ENCODE results near the gene VSIR. TPM values are rescaled to one million over a fixed set of nuclear protein-coding genes. Genes with fewer than 3 reads are reported as not detected.

The VSIR gene
- total and polyA plus RNA-seq, 2 donors (not counting 1 experiment from before 2014, with no cell fraction given): 40.5 to 61.2 TPM

- no peaks in the 10 kb centered on the region for H3K36me3 ChIP-seq (replicated peaks in 1 of 2; ENCODE audit: control extremely low read depth in 1 of 2, control insufficient read depth in 1 of 2, extremely low read depth in 1 of 2, insufficient read depth in 2 of 2, low read length in 1 of 2)
- ChIA-PET POLR2A (no interaction called here), CTCF (interaction anchor here (0.9 to 2.0 kb wide), 9 partner anchors 9 to 154 kb away, joined by 3 to 6 read pairs (median 4); no protein-coding TSS in a partner anchor)
- H3K79me2 ChIP-seq (ENCODE audit: control insufficient read depth, insufficient read depth, low read length): no peaks in the 10 kb centered on the region
- peaks cover 69% of the 10 kb centered on the region for H3K4me1 Mint-ChIP-seq
- no peaks in the 10 kb centered on the region for H3K27me3 Mint-ChIP-seq
- peaks cover 28 to 68% of the 10 kb centered on the region in 2 donors for H3K4me1 ChIP-seq (ENCODE audit: control insufficient read depth in 2 of 2, insufficient read depth in 2 of 2, low read length in 2 of 2)
- ATAC-seq (ENCODE audit: low read depth) (no peak), DNase-seq (no peak)
- H3K27me3 ChIP-seq (replicated peaks in 1 of 4; ENCODE audit: control extremely low read depth in 1 of 4, control insufficient read depth in 3 of 4, insufficient read depth in 4 of 4, low read length in 3 of 4): no peaks in the 10 kb centered on the region
- H3K4me3 Mint-ChIP-seq: peak overlapping the region; percentile 21
- H4K20me1 ChIP-seq (ENCODE audit: control insufficient read depth, insufficient read depth, low read length, poor library complexity, severe bottlenecking): no peaks in the 10 kb centered on the region
- no peak for TF ChIP-seq CTCF (IDR thresholded peaks at IDR 0.05)
- TF ChIP-seq EZH2 (IDR thresholded peaks at IDR 0.05; ENCODE audit: borderline replicate concordance, insufficient read depth, low read depth, low read length, poor library complexity, severe bottlenecking): no peak
- intact Hi-C loops (cut with micrococcal nuclease): no loop called here
- H3K9ac ChIP-seq (ENCODE audit: low read length): no peak overlapping the region
- no peaks in the 10 kb centered on the region for H3K9me3 Mint-ChIP-seq (ENCODE audit: insufficient read depth)
- H3K4me3 ChIP-seq (ENCODE audit: control extremely low read depth in 1 of 5, extremely low read depth in 1 of 5, insufficient read depth in 1 of 5, low read depth in 2 of 5, low read length in 4 of 5): no peak overlapping the region
- H2AFZ ChIP-seq (ENCODE audit: insufficient read depth, low read depth, low read length, poor library complexity, severe bottlenecking): no peak overlapping the region
- H3K9me3 ChIP-seq (ENCODE audit: control extremely low read depth in 1 of 3, control insufficient read depth in 2 of 3, insufficient read depth in 1 of 3, low read length in 2 of 3): peaks cover 0 to 6% (median 0%) of the 10 kb centered on the region in 3 donors
- WGBS (ENCODE audit: insufficient coverage): 56% methylated on average over 6 of the region's 10 CpGs
- H3K27ac ChIP-seq (ENCODE audit: low read length in 2 of 2): no peak overlapping the region
- H3K4me2 ChIP-seq (replicated peaks; ENCODE audit: low read depth, low read length, poor library complexity, severe bottlenecking): no peak overlapping the region
- H3K27ac Mint-ChIP-seq: peak overlapping the region; percentile 50
These were observed 30.8 kb downstream of the VSIR start for GRCh38 chr10:71742301-71743088.

DNA sequence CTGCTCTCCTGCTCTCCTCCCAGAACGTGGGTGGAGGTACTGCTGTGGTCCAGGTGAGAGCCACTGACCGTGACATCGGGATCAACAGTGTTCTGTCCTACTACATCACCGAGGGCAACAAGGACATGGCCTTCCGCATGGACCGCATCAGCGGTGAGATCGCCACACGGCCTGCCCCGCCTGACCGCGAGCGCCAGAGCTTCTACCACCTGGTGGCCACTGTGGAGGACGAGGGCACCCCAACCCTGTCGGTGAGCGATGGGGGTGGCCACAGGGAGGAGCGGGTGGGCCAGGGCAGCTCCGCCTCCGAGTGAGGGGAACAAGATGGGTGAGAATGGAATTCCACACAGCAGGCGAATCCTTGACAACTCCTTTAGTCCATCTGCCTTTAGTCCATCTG is 31.6 kb downstream of the VSIR start:
- Histone ChIP-seq H2AFZ (ENCODE audit: insufficient read depth, low read depth, low read length, poor library complexity, severe bottlenecking) (no peak overlapping the region), H3K36me3 (replicated peaks in 1 of 2; ENCODE audit: control extremely low read depth in 1 of 2, control insufficient read depth in 1 of 2, extremely low read depth in 1 of 2, insufficient read depth in 2 of 2, low read length in 1 of 2) (no peaks in the 10 kb centered on the region), H3K4me1 (ENCODE audit: control insufficient read depth in 2 of 2, insufficient read depth in 2 of 2, low read length in 2 of 2) (peaks cover 27 to 67% of the 10 kb centered on the region in 2 donors), H3K27ac (ENCODE audit: low read length in 2 of 2) (no peak overlapping the region), H4K20me1 (ENCODE audit: control insufficient read depth, insufficient read depth, low read length, poor library complexity, severe bottlenecking) (no peaks in the 10 kb centered on the region), H3K4me2 (replicated peaks; ENCODE audit: low read depth, low read length, poor library complexity, severe bottlenecking) (no peak overlapping the region), H3K4me3 (ENCODE audit: control extremely low read depth in 1 of 5, extremely low read depth in 1 of 5, insufficient read depth in 1 of 5, low read depth in 2 of 5, low read length in 4 of 5) (no peak overlapping the region), H3K27me3 (replicated peaks in 1 of 4; ENCODE audit: control extremely low read depth in 1 of 4, control insufficient read depth in 3 of 4, insufficient read depth in 4 of 4, low read length in 3 of 4) (no peaks in the 10 kb centered on the region), H3K79me2 (ENCODE audit: control insufficient read depth, insufficient read depth, low read length) (no peaks in the 10 kb centered on the region), H3K9ac (ENCODE audit: low read length) (no peak overlapping the region), H3K9me3 (ENCODE audit: control extremely low read depth in 1 of 3, control insufficient read depth in 2 of 3, insufficient read depth in 1 of 3, low read length in 2 of 3) (peaks cover 0 to 3% (median 0%) of the 10 kb centered on the region in 3 donors)
- POLR2A ChIA-PET: interaction anchor here (0.6 kb wide), 1 partner anchor 70 kb away, joined by 5 read pairs; no protein-coding TSS in a partner anchor
- TF ChIP-seq CTCF (IDR thresholded peaks at IDR 0.05): no peak
- H3K4me3 Mint-ChIP-seq: no peak overlapping the region
- 94% methylated on average over 14 of the region's 20 CpGs for WGBS (ENCODE audit: insufficient coverage)
- H3K27ac Mint-ChIP-seq: peak overlapping the region; percentile 50
- H3K9me3 Mint-ChIP-seq (ENCODE audit: insufficient read depth): no peaks in the 10 kb centered on the region
- intact Hi-C loops (cut with micrococcal nuclease): no loop called here
- H3K27me3 Mint-ChIP-seq: no peaks in the 10 kb centered on the region
- CTCF ChIA-PET: interaction anchor here (1.0 to 2.0 kb wide), 4 partner anchors 12 to 155 kb away, joined by 3 to 6 read pairs (median 4); no protein-coding TSS in a partner anchor
- peaks cover 68% of the 10 kb centered on the region for H3K4me1 Mint-ChIP-seq
- DNase-seq (no peak), ATAC-seq (ENCODE audit: low read depth) (no peak)
